PC-9 (cell line): Measurements from ENCODE around the gene NID1. TPM values are rescaled to one million over a fixed set of nuclear protein-coding genes. Genes with fewer than 3 reads are reported as not detected.
"Not testable (repeated sequence)": the region's sequence is repeated elsewhere in the genome, so short reads cannot be mapped to it uniquely, and the experiment has no call there.

Source experiments
- BruUV-seq: library from RNA; stranded (reverse); fragments of 400-500 nt; replicated peaks from 2 replicates; lab custom pipeline; 2021; lab: Mats Ljungman, UMichigan
- CTCF ChIA-PET: fragments of 300-600 bp; sonication (Branson Sonifier 250); formaldehyde crosslinking; loops from one replicate; lab custom pipeline; 2022; ENCODE audit warnings: antibody characterized with exemption; lab: Charles Lee
- POLR2A ChIA-PET: fragments of 300-600 bp; sonication (Branson Sonifier 250); formaldehyde crosslinking; loops from one replicate; lab custom pipeline; 2022; ENCODE audit warnings: antibody characterized with exemption; ENCODE audit not compliant: unreplicated experiment; lab: Charles Lee
- DNase-seq, 2 experiments: peaks; one replicate each; pipeline versions ENCODE4 v3.0.0 to v3.0.0-alpha.2; 2015 to 2022; ENCODE audit warnings: mixed read lengths in 1 of 2
- H2AFZ ChIP-seq: fragments of 200-600 bp; sonication (generic); 2 replicates; pipeline ENCODE4 v1.8.1; 2017; ENCODE audit warnings: antibody characterized with exemption
- H3F3A ChIP-seq: fragments of 200-600 bp; sonication (generic); 2 replicates; pipeline ENCODE4 v1.8.1; 2017; ENCODE audit warnings: antibody characterized with exemption, mild to moderate bottlenecking, low read depth; ENCODE audit not compliant: insufficient read depth
- H3K27ac ChIP-seq: fragments of 200-600 bp; sonication (generic); 2 replicates; pipeline ENCODE4 v1.6.1; 2016; ENCODE audit warnings: mixed run types
- H3K27me3 ChIP-seq: fragments of 200-600 bp; sonication (generic); 2 replicates; pipeline ENCODE4 v1.6.1; 2016; ENCODE audit warnings: low read depth, mixed run types; ENCODE audit not compliant: insufficient read depth
- H3K36me3 ChIP-seq: fragments of 200-600 bp; sonication (generic); 2 replicates; pipeline ENCODE4 v1.6.1; 2016; ENCODE audit warnings: low read depth, mixed run types
- H3K4me1 ChIP-seq: fragments of 200-600 bp; sonication (generic); replicated peaks from 2 replicates; pipeline ENCODE4 v1.6.1; 2016; ENCODE audit warnings: mixed run types; ENCODE audit not compliant: insufficient read depth
- H3K4me2 ChIP-seq: fragments of 200-600 bp; sonication (generic); 2 replicates; pipeline ENCODE4 v1.6.1; 2017; ENCODE audit warnings: mixed run types
- H3K4me3 ChIP-seq: fragments of 200-600 bp; sonication (generic); 2 replicates; pipeline ENCODE4 v1.6.1; 2016; ENCODE audit warnings: mixed run types
- H3K79me2 ChIP-seq: fragments of 200-600 bp; sonication (generic); 2 replicates; pipeline ENCODE4 v1.6.1; 2017; ENCODE audit warnings: low read depth, mixed run types
- H3K9me2 ChIP-seq: fragments of 200-600 bp; sonication (generic); 2 replicates; pipeline ENCODE4 v1.8.1; 2017; ENCODE audit warnings: mild to moderate bottlenecking; ENCODE audit not compliant: insufficient read depth
- H3K9me3 ChIP-seq: fragments of 200-600 bp; sonication (generic); 2 replicates; pipeline ENCODE4 v1.8.1; 2016; ENCODE audit warnings: low read depth; ENCODE audit not compliant: insufficient read depth
- H4K20me1 ChIP-seq: fragments of 200-600 bp; sonication (generic); 2 replicates; pipeline ENCODE4 v1.8.1; 2017; ENCODE audit not compliant: insufficient read depth
- CTCF ChIP-seq: fragments of 200-600 bp; sonication (generic); conservative IDR thresholded peaks from 2 replicates; pipeline ENCODE4 v1.6.1; 2017; ENCODE audit warnings: mixed run types, antibody characterized with exemption, mild to moderate bottlenecking, moderate library complexity
- EZH2 ChIP-seq: fragments of 200-600 bp; sonication (generic); IDR thresholded peaks from 2 replicates; pipeline ENCODE4 v1.8.0; 2017; ENCODE audit warnings: antibody characterized with exemption, low read depth
- intact Hi-C: fragments of 100-400 bp; cut with micrococcal nuclease; formaldehyde crosslinking; loops from one replicate; pipeline ENCODE4 v1.10.0; 2022; ENCODE audit not compliant: unreplicated experiment
- total RNA-seq: library from RNA; stranded (reverse); gene quantifications from 2 replicates; pipeline ENCODE4 v1.2.3, GENCODE V29; 2021

The NID1 gene
- total RNA-seq, 1 experiment from 2014 or later: not detected

DNA sequence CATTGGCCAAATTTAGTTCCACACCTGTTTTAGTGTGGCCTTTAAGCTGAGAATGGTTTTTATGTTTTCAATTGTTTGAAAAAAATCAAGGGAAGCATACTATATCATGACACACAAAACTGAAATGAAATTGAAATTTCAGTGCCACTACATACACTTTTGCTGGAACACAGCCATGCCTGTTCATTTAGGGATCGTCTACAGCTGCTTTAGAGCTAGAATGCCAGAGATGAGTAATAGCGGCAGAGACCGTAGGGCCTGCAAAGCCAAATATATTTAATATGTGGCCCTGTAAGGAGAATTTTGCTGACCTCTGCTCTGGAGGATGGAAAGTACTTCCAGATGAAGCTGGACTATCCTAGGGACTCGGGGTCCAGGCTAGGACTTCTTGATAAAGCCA, 135.7 kb downstream of the NID1 start:
- Histone ChIP-seq H3K79me2 (no peaks in the 10 kb centered on the region), H3F3A (peaks cover 24% of the 10 kb centered on the region), H3K27me3 (no peaks in the 10 kb centered on the region), H4K20me1 (no peaks in the 10 kb centered on the region), H3K36me3 (no peaks in the 10 kb centered on the region), H3K9me3 (no peaks in the 10 kb centered on the region), H3K4me2 (no peak overlapping the region), H3K9me2 (no peaks in the 10 kb centered on the region), H2AFZ (no peak overlapping the region; the same call in 1 of the 2 replicates), H3K4me1 (peaks cover 46% of the 10 kb centered on the region), H3K4me3 (no peak overlapping the region), H3K27ac (no peak overlapping the region)
- intact Hi-C loops: no loop called here
- BruUV-seq: no TSS peak
- ChIA-PET POLR2A (no interaction called here), CTCF (interaction anchor here (0.7 kb wide), 1 partner anchor 23 kb away, joined by 7 read pairs; no protein-coding TSS in a partner anchor)
- TF ChIP-seq EZH2 (no peak), CTCF (no peak)
- DNase-seq: no peak

- no peaks in the 10 kb centered on the region for H4K20me1 ChIP-seq
- intact Hi-C loops: no loop called here
- no peak overlapping the region for H3K27ac ChIP-seq
- ChIA-PET POLR2A (no interaction called here), CTCF (no interaction called here)
- DNase-seq: no peak
- H3K9me2 ChIP-seq: no peaks in the 10 kb centered on the region
- H3K9me3 ChIP-seq: no peaks in the 10 kb centered on the region
- no peaks in the 10 kb centered on the region for H3K27me3 ChIP-seq
- peaks cover 47% of the 10 kb centered on the region for H3K4me1 ChIP-seq
- H3F3A ChIP-seq: peaks cover 32% of the 10 kb centered on the region
- no peak overlapping the region for H2AFZ ChIP-seq
- H3K79me2 ChIP-seq: no peaks in the 10 kb centered on the region
- TF ChIP-seq EZH2 (no peak), CTCF (no peak)
- BruUV-seq: no TSS peak
- H3K4me3 ChIP-seq: no peak overlapping the region
- no peaks in the 10 kb centered on the region for H3K36me3 ChIP-seq
- H3K4me2 ChIP-seq: no peak overlapping the region
These were observed 136.7 kb downstream of the NID1 start for GRCh38 chr1:235928197-235928596.

GRCh38 chr1:235927551-235927950, 137.3 kb downstream of the NID1 start:
- BruUV-seq, CTCF ChIA-PET, POLR2A ChIA-PET: not testable (repeated sequence)

More at GRCh38 chr1:235927551-235927950, 137.3 kb downstream of the NID1 start:
- H4K20me1 ChIP-seq, H3K9me3 ChIP-seq, H3K79me2 ChIP-seq, intact Hi-C loops, H3K27ac ChIP-seq, H2AFZ ChIP-seq, H3K9me2 ChIP-seq, H3K4me3 ChIP-seq, H3K36me3 ChIP-seq, DNase-seq, H3K4me2 ChIP-seq, H3K27me3 ChIP-seq: not testable (repeated sequence)
- Histone ChIP-seq H3K4me1 (peaks cover 47% of the 10 kb centered on the region), H3F3A (peaks cover 32% of the 10 kb centered on the region)

Other genes with a start within 250 kb of the NID1 start
- gene LYST, start 198.2 kb downstream of the NID1 start, total RNA-seq: 13.6 and 14.1 TPM in 2 replicates
- not detected in 2 replicates for gene GPR137B, start 77.4 kb upstream of the NID1 start, total RNA-seq
- not detected in 2 replicates for gene ERO1B, start 216.9 kb upstream of the NID1 start, total RNA-seq